MM.1S (cell line): ENCODE results near the gene NEUROG2.

ENCODE experiments used
- DNase-seq: peaks from one replicate; pipeline ENCODE4 v3.0.0-alpha.2; 2015
- H2AFZ ChIP-seq: fragments of 300-600 bp; sonication (generic); 2 replicates; pipeline ENCODE4 v1.6.0; 2016; ENCODE audit warnings: antibody characterized with exemption, low read length
- H3F3A ChIP-seq: fragments of 300-600 bp; sonication (generic); 2 replicates; pipeline ENCODE4 v1.6.1; 2016; ENCODE audit warnings: mild to moderate bottlenecking, antibody characterized with exemption, low read length, moderate library complexity, mixed read lengths; ENCODE audit not compliant: insufficient read depth
- H3K27ac ChIP-seq: fragments of 300-600 bp; sonication (generic); 2 replicates; pipeline ENCODE4 v1.5.1; 2016; ENCODE audit warnings: mild to moderate bottlenecking, low read length
- H3K27me3 ChIP-seq: fragments of 300-600 bp; sonication (generic); replicated peaks from 2 replicates; pipeline ENCODE4 v1.6.0; 2016; ENCODE audit warnings: low read length; ENCODE audit not compliant: insufficient read depth
- H3K36me3 ChIP-seq: fragments of 300-600 bp; sonication (generic); replicated peaks from 2 replicates; pipeline ENCODE4 v1.6.1; 2016; ENCODE audit warnings: mild to moderate bottlenecking, low read length, mixed read lengths; ENCODE audit not compliant: insufficient read depth
- H3K4me1 ChIP-seq: fragments of 300-600 bp; sonication (generic); 2 replicates; pipeline ENCODE4 v1.6.1; 2016; ENCODE audit warnings: low read length, mixed read lengths
- H3K4me2 ChIP-seq: fragments of 300-600 bp; sonication (generic); 2 replicates; pipeline ENCODE4 v1.6.0; 2016; ENCODE audit warnings: low read depth, low read length
- H3K4me3 ChIP-seq: fragments of 300-600 bp; sonication (generic); 2 replicates; pipeline ENCODE4 v1.5.1; 2016; ENCODE audit warnings: low read length, mixed read lengths
- H3K79me2 ChIP-seq: fragments of 300-600 bp; sonication (generic); 2 replicates; pipeline ENCODE4 v1.6.1; 2016; ENCODE audit warnings: mixed run types, low read length, mixed read lengths
- H3K9ac ChIP-seq: fragments of 300-600 bp; sonication (generic); 2 replicates; pipeline ENCODE4 v1.6.1; 2016; ENCODE audit warnings: low read length, mixed read lengths
- H3K9me2 ChIP-seq: fragments of 300-600 bp; sonication (generic); replicated peaks from 2 replicates; pipeline ENCODE4 v1.6.1; 2016; ENCODE audit warnings: mild to moderate bottlenecking, low read length, mixed read lengths; ENCODE audit not compliant: insufficient read depth
- H3K9me3 ChIP-seq: fragments of 300-600 bp; sonication (generic); replicated peaks from 2 replicates; pipeline ENCODE4 v1.6.1; 2016; ENCODE audit warnings: mild to moderate bottlenecking, low read length, mixed read lengths; ENCODE audit not compliant: insufficient read depth
- H4K20me1 ChIP-seq: fragments of 300-600 bp; sonication (generic); 2 replicates; pipeline ENCODE4 v1.6.1; 2016; ENCODE audit warnings: mild to moderate bottlenecking, low read length, moderate library complexity, mixed read lengths; ENCODE audit not compliant: insufficient read depth
- CTCF ChIP-seq: fragments of 300-600 bp; sonication (generic); IDR thresholded peaks from 2 replicates; pipeline ENCODE4 v1.5.1; 2016; ENCODE audit warnings: antibody characterized with exemption, low read length, mixed read lengths
- EZH2 ChIP-seq: fragments of 300-600 bp; sonication (generic); optimal IDR thresholded peaks from 2 replicates; pipeline ENCODE3; 2017; ENCODE audit warnings: low read depth, mild to moderate bottlenecking, antibody characterized with exemption, low read length, mixed read lengths
- EZH2phosphoT487 ChIP-seq: fragments of 300-600 bp; sonication (generic); IDR thresholded peaks from 2 replicates; pipeline ENCODE4 v1.6.1; 2018; ENCODE audit warnings: antibody characterized with exemption, low read length

Gene NEUROG2

DNA sequence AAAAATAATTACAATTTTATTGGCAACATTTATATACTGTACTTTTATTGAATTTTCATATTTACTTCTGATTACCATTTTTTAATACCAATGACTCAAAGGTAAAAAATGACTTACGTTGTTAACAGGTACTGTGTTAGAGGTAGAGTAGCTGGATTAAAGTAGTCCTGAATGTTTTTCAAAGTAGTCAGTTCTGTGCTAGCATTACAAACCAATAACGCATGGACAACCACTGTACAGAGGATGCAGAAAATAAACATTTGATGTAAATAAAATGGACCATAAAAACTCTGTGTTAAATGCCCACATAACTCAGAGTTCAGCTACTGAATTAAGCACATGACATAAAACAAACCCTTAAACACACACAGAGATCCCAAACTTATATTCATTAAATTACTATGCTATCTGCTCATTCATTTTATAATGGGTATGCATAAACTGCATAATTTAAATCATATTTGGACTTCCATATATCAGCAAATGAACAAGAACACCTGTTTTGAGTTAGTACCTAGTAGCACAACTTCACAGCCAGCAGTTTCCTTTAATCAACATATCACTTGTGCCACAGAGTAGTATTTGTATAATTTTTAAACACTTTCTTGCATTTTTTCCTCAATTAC, 46.4 kb upstream of the NEUROG2 start:
- no peaks in the 10 kb centered on the region for H3K9me3 ChIP-seq

DNA sequence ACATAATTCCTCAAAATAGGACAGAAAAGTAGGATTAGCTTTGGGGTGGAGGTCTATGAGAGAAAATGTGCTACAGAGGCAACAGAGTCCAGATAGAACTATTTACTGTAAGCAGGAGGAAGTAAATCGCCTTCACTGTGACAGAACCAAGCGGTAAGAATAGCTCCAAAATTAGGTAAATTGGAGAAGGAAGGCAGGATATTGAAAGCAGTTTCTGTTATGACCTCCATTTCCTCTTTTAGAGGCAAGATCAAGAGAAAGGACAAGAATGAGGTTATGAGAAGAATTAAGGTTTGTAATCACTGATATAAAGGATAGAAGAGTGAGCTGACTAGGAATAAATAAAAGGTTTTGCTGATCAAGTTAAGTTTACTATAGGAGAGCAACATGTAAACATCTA, 44.1 kb upstream of the NEUROG2 start:
- Histone ChIP-seq H3F3A (no peaks in the 10 kb centered on the region), H3K27ac (no peak overlapping the region), H3K4me1 (peaks cover 11% of the 10 kb centered on the region), H3K79me2 (no peaks in the 10 kb centered on the region), H3K9me3 (no peaks in the 10 kb centered on the region), H3K4me3 (no peak overlapping the region), H4K20me1 (no peaks in the 10 kb centered on the region), H3K9ac (no peak overlapping the region), H3K9me2 (no peaks in the 10 kb centered on the region), H2AFZ (no peak overlapping the region), H3K36me3 (no peaks in the 10 kb centered on the region), H3K27me3 (no peaks in the 10 kb centered on the region), H3K4me2 (peak overlapping the region; percentile 23; the same call in 1 of the 2 replicates)
- no peak for TF ChIP-seq EZH2phosphoT487
- TF ChIP-seq EZH2: no peak
- TF ChIP-seq CTCF: no peak
- DNase-seq: peak; percentile 9

More for the DNA sequence above, 46.4 kb upstream of the NEUROG2 start:
- no peaks in the 10 kb centered on the region for H3K36me3 ChIP-seq
- H2AFZ ChIP-seq: no peak overlapping the region
- no peaks in the 10 kb centered on the region for H3K9me2 ChIP-seq
- H3K27me3 ChIP-seq: no peaks in the 10 kb centered on the region
- no peak overlapping the region for H3K27ac ChIP-seq
- no peaks in the 10 kb centered on the region for H3F3A ChIP-seq
- H3K4me1 ChIP-seq: peaks cover 11% of the 10 kb centered on the region
- no peaks in the 10 kb centered on the region for H3K79me2 ChIP-seq
- H3K4me2 ChIP-seq: no peak overlapping the region
- no peaks in the 10 kb centered on the region for H4K20me1 ChIP-seq
- H3K9ac ChIP-seq: no peak overlapping the region
- DNase-seq: no peak
- TF ChIP-seq EZH2phosphoT487 (no peak), EZH2 (no peak), CTCF (no peak)
- H3K4me3 ChIP-seq: no peak overlapping the region

DNA sequence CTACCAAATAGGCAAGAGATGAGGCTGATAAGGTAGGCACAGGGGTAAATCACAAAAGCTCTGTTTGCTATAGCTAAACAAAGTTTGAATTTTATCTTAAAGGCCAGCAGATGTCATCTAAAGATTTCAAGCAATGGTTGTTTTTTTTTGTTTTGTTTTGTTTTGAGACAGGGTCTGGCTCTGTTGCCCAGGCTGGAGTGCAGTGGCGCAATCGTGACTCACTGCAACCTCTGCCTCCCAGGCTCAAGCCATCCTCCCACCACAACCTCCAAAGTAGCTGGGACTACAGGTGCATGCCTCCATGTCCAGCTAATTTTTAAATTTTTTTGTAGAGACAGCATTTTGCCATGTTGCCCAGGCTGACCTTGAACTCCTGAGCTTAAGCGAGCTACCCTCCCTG, 43.1 kb upstream of the NEUROG2 start:
- no peak overlapping the region for H2AFZ ChIP-seq
- H3F3A ChIP-seq: no peaks in the 10 kb centered on the region
- TF ChIP-seq EZH2: no peak
- TF ChIP-seq EZH2phosphoT487: no peak
- TF ChIP-seq CTCF: no peak
- H3K36me3 ChIP-seq: no peaks in the 10 kb centered on the region
- no peaks in the 10 kb centered on the region for H3K9me2 ChIP-seq
- H3K4me3 ChIP-seq: no peak overlapping the region
- H3K79me2 ChIP-seq: no peaks in the 10 kb centered on the region
- DNase-seq: no peak
- H3K9me3 ChIP-seq: no peaks in the 10 kb centered on the region
- no peak overlapping the region for H3K9ac ChIP-seq
- no peaks in the 10 kb centered on the region for H3K27me3 ChIP-seq
- H3K4me1 ChIP-seq: peaks cover 11% of the 10 kb centered on the region
- H4K20me1 ChIP-seq: no peaks in the 10 kb centered on the region
- H3K27ac ChIP-seq: no peak overlapping the region
- H3K4me2 ChIP-seq: no peak overlapping the region
